A549 (cell line): Measurements from ENCODE around the gene SPARC. TPM values are rescaled to one million over a fixed set of nuclear protein-coding genes. Genes with fewer than 3 reads are reported as not detected.

Experiments used
- ATAC-seq, 2 experiments: fragments of 200-7000 bp in 1 of 2; fragments of >200 bp in 1 of 2; cut with Nextera tagmentation in 1 of 2; cut with Tn5 transposase in 1 of 2; 3 replicates each; pipeline versions ENCODE4 v1.8.0 to v1.9.1; 2018 to 2020; ENCODE audit warnings: mild to moderate bottlenecking in 1 of 2, moderate library complexity in 1 of 2
- CTCF ChIA-PET: fragments of 300-600 bp; sonication (Branson Sonifier 250); formaldehyde crosslinking; extraction: SDS; loops from one replicate; lab custom pipeline; 2021; ENCODE audit warnings: antibody characterized with exemption, inconsistent platforms; lab: Yijun Ruan, JAX
- POLR2A ChIA-PET: fragments of 350-600 bp; formaldehyde crosslinking; extraction: SDS; loops from one replicate; lab custom pipeline; 2021; ENCODE audit warnings: antibody characterized with exemption, inconsistent platforms; lab: Yijun Ruan, JAX
- DNase-seq, 2 experiments: peaks; one replicate each; pipeline versions ENCODE4 v3.0.0 to v3.0.0-alpha.2; 2011 to 2016; ENCODE audit warnings: low read depth in 1 of 2, low spot score in 1 of 2
- FAIRE-seq: peaks from 2 replicates; lab custom pipeline; 2011; peaks lifted over from hg19 to GRCh38; lab: Jason Lieb, UNC
- H3K27ac ChIP-seq, 2 experiments: fragments of >200 bp; sonication (Bioruptor Twin); formaldehyde crosslinking; 3 replicates each; pipeline ENCODE4 v1.5.1; 2016 to 2017
- H3K4me1 ChIP-seq: fragments of >200 bp; sonication (Bioruptor Twin); formaldehyde crosslinking; 3 replicates; pipeline ENCODE4 v1.6.1; 2016
- H3K4me2 ChIP-seq: fragments of >200 bp; sonication (Bioruptor Twin); formaldehyde crosslinking; 3 replicates; pipeline ENCODE4 v1.6.1; 2016
- H3K4me3 ChIP-seq: fragments of >200 bp; sonication (Bioruptor Twin); formaldehyde crosslinking; 3 replicates; pipeline ENCODE4 v1.5.1; 2016
- H3K9me3 ChIP-seq: fragments of >200 bp; sonication (Bioruptor Twin); formaldehyde crosslinking; 3 replicates; pipeline ENCODE4 v1.6.1; 2016
- BHLHE40 ChIP-seq: IDR thresholded peaks from 2 replicates; pipeline ENCODE4 v1.6.1; 2012; ENCODE audit warnings: low read depth, low read length, inconsistent platforms
- CBX8 ChIP-seq: fragments of 200-600 bp; sonication (generic); IDR thresholded peaks from 2 replicates; pipeline ENCODE4 v1.6.1; 2016
- CEBPB ChIP-seq, 2 experiments: fragments of >200 bp in 1 of 2; sonication (Bioruptor Twin) in 1 of 2; formaldehyde crosslinking in 1 of 2; IDR thresholded peaks; 2 replicates each; pipeline ENCODE4 v1.6.1; 2012 to 2016
- EHF ChIP-seq: fragments of 250-450 bp; sonication (Bioruptor Pico); IDR thresholded peaks from 2 replicates; pipeline ENCODE4 v1.5.0; 2020; ENCODE audit warnings: mild to moderate bottlenecking
- EHMT2 ChIP-seq: fragments of 200-600 bp; sonication (generic); IDR thresholded peaks from 2 replicates; pipeline ENCODE4 v1.6.1; 2016; ENCODE audit warnings: antibody characterized with exemption, low read depth, mild to moderate bottlenecking, moderate library complexity
- ELK1 ChIP-seq: fragments of 150-350 bp; IDR thresholded peaks from 2 replicates; pipeline ENCODE4 v1.6.1; 2014; ENCODE audit warnings: low read depth, mild to moderate bottlenecking, low read length
- ESRRA ChIP-seq: fragments of 150-350 bp; IDR thresholded peaks from 2 replicates; pipeline ENCODE4 v1.6.1; 2014; ENCODE audit warnings: mild to moderate bottlenecking, low read length, borderline replicate concordance
- FOSB ChIP-seq: fragments of 250-450 bp; sonication (Bioruptor Pico); IDR thresholded peaks from 2 replicates; pipeline ENCODE4 v1.5.0; 2020; ENCODE audit warnings: mild to moderate bottlenecking, moderate library complexity
- FOSL2 ChIP-seq, 2 experiments: fragments of 450-650 bp in 1 of 2; fragments of >200 bp in 1 of 2; sonication (Bioruptor Twin) in 1 of 2; formaldehyde crosslinking; IDR thresholded peaks; 2 replicates each; pipeline versions ENCODE4 v1.5.0 to v1.6.1; 2016 to 2020; ENCODE audit warnings: mild to moderate bottlenecking in 1 of 2, moderate library complexity in 1 of 2
- FOXS1 ChIP-seq: fragments of 250-450 bp; sonication (Bioruptor Pico); IDR thresholded peaks from 2 replicates; pipeline ENCODE4 v1.5.0; 2020; ENCODE audit warnings: mild to moderate bottlenecking, moderate library complexity
- JUN ChIP-seq, 2 experiments: fragments of >200 bp; sonication (Bioruptor Twin); formaldehyde crosslinking; IDR thresholded peaks; 2 replicates in 1 of 2; 3 replicates in 1 of 2; pipeline ENCODE4 v1.6.1; 2016 to 2017
- KDM5A ChIP-seq: fragments of 200-600 bp; sonication (generic); IDR thresholded peaks from 2 replicates; pipeline ENCODE4 v1.6.1; 2016; ENCODE audit warnings: antibody characterized with exemption, mild to moderate bottlenecking
- NPAS2 ChIP-seq: fragments of 250-450 bp; sonication (Bioruptor Pico); IDR thresholded peaks from 2 replicates; pipeline ENCODE4 v1.8.0; 2022; ENCODE audit warnings: mild to moderate bottlenecking, moderate library complexity, borderline replicate concordance
- PHF8 ChIP-seq: fragments of 200-600 bp; sonication (generic); IDR thresholded peaks from 2 replicates; pipeline ENCODE4 v1.6.1; 2016; ENCODE audit warnings: low read depth, mild to moderate bottlenecking, antibody characterized with exemption, moderate library complexity, borderline replicate concordance
- POLR2A ChIP-seq: IDR thresholded peaks from 2 replicates; pipeline ENCODE4 v1.6.1; 2012; ENCODE audit warnings: mild to moderate bottlenecking, low read length
- POLR2AphosphoS2 ChIP-seq: conservative IDR thresholded peaks from 2 replicates; pipeline ENCODE4 v1.6.1; 2012; ENCODE audit warnings: low read length, improper control_type of control experiment, inconsistent platforms
- SMC3 ChIP-seq: fragments of >200 bp; sonication (Bioruptor Twin); formaldehyde crosslinking; IDR thresholded peaks from 3 replicates; pipeline ENCODE4 v1.6.1; 2018; ENCODE audit warnings: inconsistent platforms
- ZC3H11A ChIP-seq: fragments of 450-650 bp; IDR thresholded peaks from 2 replicates; pipeline ENCODE4 v1.6.1; 2014; ENCODE audit warnings: antibody characterized with exemption, mild to moderate bottlenecking
- ZFP36 ChIP-seq: fragments of 450-650 bp; IDR thresholded peaks from 2 replicates; pipeline ENCODE4 v1.6.1; 2014; ENCODE audit warnings: borderline replicate concordance; ENCODE audit not compliant: partially characterized antibody
- WGBS: methylation state at CpG from one replicate; pipeline ENCODE4 v1.1.6; 2017; ENCODE audit errors: missing lambda C conversion rate; 5-methylcytosine and 5-hydroxymethylcytosine counted together
- polyA plus RNA-seq, 4 experiments: library from polyadenylated mRNA; depleted of rRNA in 3 of 4; stranded (reverse); fragments of >200 nt; fragmentation: RNase III in 1 of 4; extraction: RNeasy Plus Mini Kit Qiagen cat#74134 plus additional on column Dnase treatment in 1 of 4; gene quantifications; 2 replicates in 3 of 4; 3 replicates in 1 of 4; pipeline ENCODE4 v1.2.3, GENCODE V29; 2011 to 2017
- TF ChIP-seq, protein P1 (sequence below): IDR thresholded peaks from 2 replicates; pipeline ENCODE4 v1.6.1; 2012
- TF ChIP-seq, protein P2 (sequence below): fragments of 250-450 bp; sonication (Bioruptor Pico); IDR thresholded peaks from 2 replicates; pipeline ENCODE4 v1.5.0; 2021; ENCODE audit warnings: mild to moderate bottlenecking, moderate library complexity, borderline replicate concordance
- TF ChIP-seq, protein P3 (sequence below): IDR thresholded peaks from 2 replicates; pipeline ENCODE4 v1.6.1; 2012

The SPARC gene
- polyA plus RNA-seq, 2 of the 4 experiments (the other 2 are of a cell fraction) = 33.8 to 45.7 TPM

DNA sequence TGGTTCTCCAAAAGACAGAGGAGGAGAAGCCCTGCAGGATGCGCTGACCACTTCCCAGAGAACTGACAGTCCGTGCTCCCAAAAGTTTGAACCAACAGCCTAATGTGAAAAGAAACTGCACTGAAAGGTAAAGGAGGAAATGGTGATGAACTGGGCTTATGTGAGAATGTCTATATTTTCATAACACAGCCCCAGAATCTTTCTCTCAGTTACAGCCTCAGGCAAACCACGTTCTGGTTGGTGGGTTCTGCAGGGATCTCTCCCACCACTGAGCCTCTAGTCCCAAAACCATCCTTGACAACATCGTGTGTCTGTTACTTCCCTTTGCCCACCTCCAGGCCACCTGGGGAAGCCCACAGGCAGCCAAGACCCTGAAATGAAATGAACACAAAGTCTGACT lies 23.9 kb downstream of the SPARC start:
- 70% methylated on average over 4 of the region's 4 CpGs for WGBS
- Histone ChIP-seq H3K9me3 (no peaks in the 10 kb centered on the region), H3K27ac (peak overlapping the region in 1 of 2 experiments; percentile 42; a peak in 1 of 6 replicates), H3K4me2 (no peak overlapping the region), H3K4me1 (peaks cover 22% of the 10 kb centered on the region)
- DNase-seq = no peak
- no peak for TF ChIP-seq JUN (IDR thresholded peaks at IDR 0.05)
- TF ChIP-seq, all 56 proteins: peak for 0
- POLR2A ChIA-PET = no interaction called here
- no peak for ATAC-seq
- no peak overlapping the region for H3K4me3 ChIP-seq
- CTCF ChIA-PET = interaction anchor here (0.7 to 13.3 kb wide), 5 partner anchors 11 to 215 kb away, joined by 3 to 529 read pairs (median 8); partner anchors contain the start of gene SLC36A1
- FAIRE-seq = no peak

GRCh38 chr5:151661968-151662732 lies 24.6 kb downstream of the SPARC start:
- POLR2A ChIA-PET = no interaction called here
- no peak for FAIRE-seq
- Histone ChIP-seq H3K4me2 (no peak overlapping the region), H3K4me3 (no peak overlapping the region), H3K27ac (peak overlapping the region in 1 of 2 experiments; percentile 42; a peak in 1 of 6 replicates), H3K4me1 (peaks cover 22% of the 10 kb centered on the region), H3K9me3 (no peaks in the 10 kb centered on the region)
- 60% methylated on average over 4 of the region's 4 CpGs for WGBS
- DNase-seq = no peak
- TF ChIP-seq BHLHE40 (no peak), CBX8 (no peak), ESRRA (no peak), POLR2A (no peak), ZFP36 (no peak), NPAS2 (no peak), SMC3 (no peak), KDM5A (no peak), CEBPB (IDR thresholded peaks at IDR 0.05) (no peak), FOXS1 (no peak), FOSL2 (IDR thresholded peaks at IDR 0.05) (no peak), FOSL2 (CRISPR knock-in tag; IDR thresholded peaks at IDR 0.05) (no peak)
- TF ChIP-seq, protein P1, sequence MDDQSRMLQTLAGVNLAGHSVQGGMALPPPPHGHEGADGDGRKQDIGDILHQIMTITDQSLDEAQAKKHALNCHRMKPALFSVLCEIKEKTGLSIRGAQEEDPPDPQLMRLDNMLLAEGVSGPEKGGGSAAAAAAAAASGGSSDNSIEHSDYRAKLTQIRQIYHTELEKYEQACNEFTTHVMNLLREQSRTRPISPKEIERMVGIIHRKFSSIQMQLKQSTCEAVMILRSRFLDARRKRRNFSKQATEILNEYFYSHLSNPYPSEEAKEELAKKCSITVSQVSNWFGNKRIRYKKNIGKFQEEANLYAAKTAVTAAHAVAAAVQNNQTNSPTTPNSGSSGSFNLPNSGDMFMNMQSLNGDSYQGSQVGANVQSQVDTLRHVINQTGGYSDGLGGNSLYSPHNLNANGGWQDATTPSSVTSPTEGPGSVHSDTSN = no peak
- TF ChIP-seq, all 56 proteins: peak for 0
- CTCF ChIA-PET = interaction anchor here (0.8 to 13.3 kb wide), 8 partner anchors 9 to 215 kb away, joined by 3 to 529 read pairs (median 8); partner anchors contain the start of gene SLC36A1
- no peak for ATAC-seq

DNA sequence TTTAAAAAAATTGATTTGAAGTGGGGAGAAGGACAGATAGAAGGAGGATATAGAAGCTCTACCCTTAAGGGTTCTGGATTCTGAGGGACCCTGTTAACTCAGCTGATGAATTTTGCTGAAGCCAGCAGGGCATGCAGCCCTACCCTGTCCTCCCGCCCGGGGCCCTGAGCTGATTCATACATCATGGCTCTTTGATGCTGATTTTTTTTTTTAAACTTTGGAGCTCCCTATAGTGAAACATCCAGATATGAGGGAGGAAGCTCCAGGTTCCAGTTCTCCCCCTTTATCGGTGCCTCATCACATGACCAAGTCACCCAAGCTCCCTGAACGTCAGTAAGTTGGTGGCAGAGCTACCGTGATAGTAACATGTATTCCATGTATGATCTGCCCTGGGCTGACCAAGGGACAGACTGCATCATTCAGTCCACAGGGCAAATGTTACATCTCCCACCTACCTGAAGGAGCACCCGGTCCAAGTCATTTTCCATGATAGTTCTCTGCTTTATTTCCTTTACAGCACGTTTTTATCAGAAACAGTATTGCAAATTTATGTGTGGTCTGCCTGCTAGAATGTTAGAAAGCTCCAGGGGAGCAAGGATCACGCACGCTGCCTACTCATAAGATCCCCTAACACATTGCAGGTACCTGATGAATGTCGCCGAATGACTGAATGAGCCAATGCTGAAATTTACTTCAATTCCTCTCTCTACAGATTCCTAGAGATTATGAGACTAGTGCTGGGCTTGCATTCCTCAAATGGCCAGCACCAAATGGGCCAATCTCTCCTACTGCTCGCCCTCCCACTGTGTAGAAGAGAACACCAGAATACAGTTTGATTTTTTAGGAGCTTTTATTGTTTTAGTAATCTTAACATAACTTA lies 25.9 kb downstream of the SPARC start:
- DNase-seq (no peak), FAIRE-seq (no peak), ATAC-seq (no peak)
- peak overlapping the region in 1 of 2 experiments; percentile 61; a peak in 3 of 6 replicates for H3K27ac ChIP-seq
- H3K4me1 ChIP-seq = peaks cover 22% of the 10 kb centered on the region
- TF ChIP-seq, protein P2, sequence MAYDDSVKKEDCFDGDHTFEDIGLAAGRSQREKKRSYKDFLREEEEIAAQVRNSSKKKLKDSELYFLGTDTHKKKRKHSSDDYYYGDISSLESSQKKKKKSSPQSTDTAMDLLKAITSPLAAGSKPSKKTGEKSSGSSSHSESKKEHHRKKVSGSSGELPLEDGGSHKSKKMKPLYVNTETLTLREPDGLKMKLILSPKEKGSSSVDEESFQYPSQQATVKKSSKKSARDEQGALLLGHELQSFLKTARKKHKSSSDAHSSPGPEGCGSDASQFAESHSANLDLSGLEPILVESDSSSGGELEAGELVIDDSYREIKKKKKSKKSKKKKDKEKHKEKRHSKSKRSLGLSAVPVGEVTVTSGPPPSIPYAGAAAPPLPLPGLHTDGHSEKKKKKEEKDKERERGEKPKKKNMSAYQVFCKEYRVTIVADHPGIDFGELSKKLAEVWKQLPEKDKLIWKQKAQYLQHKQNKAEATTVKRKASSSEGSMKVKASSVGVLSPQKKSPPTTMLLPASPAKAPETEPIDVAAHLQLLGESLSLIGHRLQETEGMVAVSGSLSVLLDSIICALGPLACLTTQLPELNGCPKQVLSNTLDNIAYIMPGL (CRISPR knock-in tag) = no peak
- TF ChIP-seq CBX8 = no peak
- TF ChIP-seq, protein P1 = no peak
- no peak for TF ChIP-seq ELK1
- TF ChIP-seq EHF (CRISPR knock-in tag) = no peak
- no peak for TF ChIP-seq EHMT2
- TF ChIP-seq POLR2AphosphoS2 = no peak
- no peak for TF ChIP-seq KDM5A
- TF ChIP-seq FOSB (CRISPR knock-in tag) = no peak
- TF ChIP-seq ZC3H11A = no peak
- TF ChIP-seq, protein P3, sequence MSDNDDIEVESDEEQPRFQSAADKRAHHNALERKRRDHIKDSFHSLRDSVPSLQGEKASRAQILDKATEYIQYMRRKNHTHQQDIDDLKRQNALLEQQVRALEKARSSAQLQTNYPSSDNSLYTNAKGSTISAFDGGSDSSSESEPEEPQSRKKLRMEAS = no peak
- no peak for TF ChIP-seq PHF8
- TF ChIP-seq ESRRA = no peak
- no peak for TF ChIP-seq FOXS1
- CTCF ChIA-PET = interaction anchor here (1.2 to 13.3 kb wide), 8 partner anchors 9 to 81 kb away, joined by 3 to 529 read pairs (median 8); no protein-coding TSS in a partner anchor
- POLR2A ChIA-PET = interaction anchor here (0.8 to 1.0 kb wide), 3 partner anchors 23 to 110 kb away, joined by 3 to 5 read pairs (median 4); no protein-coding TSS in a partner anchor
- no peak overlapping the region for H3K4me3 ChIP-seq
- no peak overlapping the region for H3K4me2 ChIP-seq
- WGBS = 79% methylated on average over 12 of the region's 12 CpGs
- no peaks in the 10 kb centered on the region for H3K9me3 ChIP-seq
